HCT116 (cell line): Measurements from ENCODE around the gene PXK. TPM values are rescaled to one million over a fixed set of nuclear protein-coding genes. Genes with fewer than 3 reads are reported as not detected.
A peak's percentile ranks its signal among the peaks of the same experiment; 100 is the strongest.

ENCODE experiments used
- ATAC-seq: fragments of 200-7000 bp; cut with Tn5 transposase; 2 replicates; pipeline ENCODE4 v1.9.1; 2020; ENCODE audit warnings: mild to moderate bottlenecking, moderate library complexity
- BruUV-seq: library from RNA; stranded (reverse); fragments of 400-500 nt; replicated peaks from 2 replicates; lab custom pipeline; 2021; lab: Mats Ljungman, UMichigan
- CTCF ChIA-PET: fragments of 300-600 bp; sonication (Branson Sonifier 250); formaldehyde crosslinking; loops from one replicate; lab custom pipeline; 2021; ENCODE audit warnings: antibody characterized with exemption; lab: Charles Lee
- POLR2A ChIA-PET: fragments of 300-600, 350-600 bp; sonication (Branson Sonifier 250); formaldehyde crosslinking; loops from one replicate; lab custom pipeline; 2021; ENCODE audit warnings: antibody characterized with exemption; lab: Charles Lee
- RAD21 ChIA-PET, 2 experiments: fragments of 300-600 bp; sonication (Branson Sonifier 250); formaldehyde crosslinking; loops; one replicate each; lab custom pipeline; 2023; ENCODE audit warnings: low total read pairs in 2 of 2; ENCODE audit not compliant: uncharacterized antibody in 2 of 2, unreplicated experiment in 2 of 2, low non-redundant PET in 1 of 2; lab: Charles Lee
- DNase-seq: peaks from one replicate; pipeline ENCODE4 v3.0.0-alpha.2; 2010; ENCODE audit warnings: low read depth, low spot score
- H2AFZ ChIP-seq: fragments of 200-600 bp; shearing (Covaris generic), sonication (generic); 2 replicates; pipeline ENCODE4 v1.6.1; 2017; ENCODE audit warnings: low read depth, mixed run types, mixed read lengths, antibody characterized with exemption, low read length; ENCODE audit not compliant: poor library complexity, severe bottlenecking
- H3K27ac ChIP-seq: 2 replicates; pipeline ENCODE4 v1.5.1; 2012; ENCODE audit warnings: low read depth, low read length
- H3K27me3 ChIP-seq: fragments of 200-600 bp; sonication (generic); 2 replicates; pipeline ENCODE4 v1.6.1; 2016; ENCODE audit warnings: mixed run types, low read length, mixed read lengths; ENCODE audit not compliant: insufficient read depth
- H3K36me3 ChIP-seq, 2 experiments: fragments of 200-500 bp in 1 of 2; fragments of 200-600 bp in 1 of 2; sonication (Bioruptor generic) in 1 of 2; sonication (generic) in 1 of 2; 2 replicates each; pipeline versions ENCODE4 v1.5.1 to v1.6.1; 2014 to 2016; ENCODE audit warnings: low read length in 2 of 2, inconsistent platforms in 1 of 2, mixed read lengths in 1 of 2, mixed run types in 1 of 2; ENCODE audit not compliant: insufficient read depth in 2 of 2, control insufficient read depth in 1 of 2
- H3K4me1 ChIP-seq, 2 experiments: fragments of 200-600 bp in 1 of 2; sonication (generic) in 1 of 2; 2 replicates each; pipeline versions ENCODE4 v1.5.1 to v1.6.1; 2012 to 2017; ENCODE audit warnings: low read length in 2 of 2, inconsistent platforms in 1 of 2, mild to moderate bottlenecking in 1 of 2, mixed read lengths in 1 of 2, mixed run types in 1 of 2, moderate library complexity in 1 of 2; ENCODE audit not compliant: insufficient read depth in 2 of 2, control insufficient read depth in 1 of 2
- H3K4me2 ChIP-seq: fragments of 200-600 bp; sonication (generic); 2 replicates; pipeline ENCODE4 v1.6.1; 2017; ENCODE audit warnings: mixed run types, low read length, mixed read lengths
- H3K4me3 ChIP-seq, 2 experiments: fragments of 200-600 bp in 1 of 2; sonication (generic) in 1 of 2; replicated peaks in 1 of 2; 2 replicates each; pipeline ENCODE4 v1.5.1; 2011 to 2016; ENCODE audit warnings: low read length in 2 of 2, control low read depth in 1 of 2, low read depth in 1 of 2, mild to moderate bottlenecking in 1 of 2, mixed read lengths in 1 of 2, mixed run types in 1 of 2
- H3K79me2 ChIP-seq: fragments of 200-600 bp; sonication (generic); 2 replicates; pipeline ENCODE4 v1.6.1; 2017; ENCODE audit warnings: mild to moderate bottlenecking, mixed run types, low read length, moderate library complexity, mixed read lengths; ENCODE audit not compliant: insufficient read depth
- H3K9ac ChIP-seq: fragments of 200-600 bp; sonication (generic); 2 replicates; pipeline ENCODE4 v1.6.1; 2016; ENCODE audit warnings: low read length, mixed read lengths
- H3K9me2 ChIP-seq: fragments of 200-600 bp; sonication (generic), shearing (Covaris generic); 2 replicates; pipeline ENCODE4 v1.6.1; 2017; ENCODE audit warnings: mixed run types, mild to moderate bottlenecking, moderate library complexity; ENCODE audit not compliant: insufficient read depth
- H3K9me3 ChIP-seq, 2 experiments: fragments of 200-500 bp in 1 of 2; fragments of 200-600 bp in 1 of 2; sonication (Bioruptor generic) in 1 of 2; sonication (generic) in 1 of 2; 2 replicates each; pipeline ENCODE4 v1.6.1; 2014 to 2017; ENCODE audit warnings: low read length in 2 of 2, mixed read lengths in 2 of 2, inconsistent platforms in 1 of 2, low read depth in 1 of 2, mild to moderate bottlenecking in 1 of 2, mixed run types in 1 of 2, moderate library complexity in 1 of 2; ENCODE audit not compliant: control insufficient read depth in 1 of 2, insufficient read depth in 1 of 2
- H4K20me1 ChIP-seq: fragments of 200-600 bp; sonication (generic), shearing (Covaris generic); 2 replicates; pipeline ENCODE4 v1.6.1; 2017; ENCODE audit warnings: mixed run types, mild to moderate bottlenecking, moderate library complexity; ENCODE audit not compliant: insufficient read depth
- ATF3 ChIP-seq: IDR thresholded peaks from 2 replicates; pipeline ENCODE4 v1.6.1; 2012
- CBX3 ChIP-seq: IDR thresholded peaks from 2 replicates; pipeline ENCODE4 v1.6.1; 2012; ENCODE audit warnings: low read depth
- CTCF ChIP-seq, 3 experiments: fragments of 200-600 bp in 1 of 3; sonication (generic) in 1 of 3; IDR thresholded peaks in 2 of 3; conservative IDR thresholded peaks in 1 of 3; 2 replicates each; pipeline ENCODE4 v1.5.1; 2012 to 2017; ENCODE audit warnings: low read depth in 2 of 3, low read length in 2 of 3, antibody characterized with exemption in 1 of 3, borderline replicate concordance in 1 of 3, control low read depth in 1 of 3, mild to moderate bottlenecking in 1 of 3, mixed read lengths in 1 of 3, mixed run types in 1 of 3, moderate library complexity in 1 of 3; ENCODE audit not compliant: insufficient read depth in 1 of 3
- EGR1 ChIP-seq: IDR thresholded peaks from 2 replicates; pipeline ENCODE4 v1.6.1; 2012; ENCODE audit warnings: low read depth
- ELF1 ChIP-seq: IDR thresholded peaks from 2 replicates; pipeline ENCODE4 v1.6.1; 2012; ENCODE audit warnings: low read depth, borderline replicate concordance
- EZH2 ChIP-seq: fragments of 200-600 bp; sonication (generic); IDR thresholded peaks from 2 replicates; pipeline ENCODE4 v1.6.1; 2017; ENCODE audit warnings: antibody characterized with exemption, mixed run types
- FOSL1 ChIP-seq: IDR thresholded peaks from 2 replicates; pipeline ENCODE4 v1.6.1; 2012; ENCODE audit warnings: low read depth
- JUND ChIP-seq: IDR thresholded peaks from 2 replicates; pipeline ENCODE4 v1.6.1; 2012
- MAX ChIP-seq: IDR thresholded peaks from 2 replicates; pipeline ENCODE4 v1.6.1; 2012
- POLR2AphosphoS5 ChIP-seq: IDR thresholded peaks from 2 replicates; pipeline ENCODE4 v1.6.1; 2011; ENCODE audit warnings: mild to moderate bottlenecking, low read depth, low read length, moderate library complexity
- RAD21 ChIP-seq: IDR thresholded peaks from 2 replicates; pipeline ENCODE4 v1.6.1; 2012; ENCODE audit warnings: low read depth, mild to moderate bottlenecking
- REST ChIP-seq: IDR thresholded peaks from 2 replicates; pipeline ENCODE4 v1.6.1; 2012; ENCODE audit warnings: low read depth
- SIN3A ChIP-seq: IDR thresholded peaks from 2 replicates; pipeline ENCODE4 v1.6.1; 2012; ENCODE audit warnings: low read depth
- SP1 ChIP-seq: IDR thresholded peaks from 2 replicates; pipeline ENCODE4 v1.6.1; 2012; ENCODE audit warnings: low read depth
- SRF ChIP-seq: IDR thresholded peaks from 2 replicates; pipeline ENCODE4 v1.6.1; 2012; ENCODE audit warnings: low read depth
- TCF7L2 ChIP-seq: IDR thresholded peaks from 2 replicates; pipeline ENCODE4 v1.7.0; 2011; ENCODE audit warnings: borderline replicate concordance, inconsistent platforms; ENCODE audit not compliant: insufficient read depth, insufficient read length; ENCODE audit errors: extremely low read depth
- YY1 ChIP-seq: IDR thresholded peaks from 2 replicates; pipeline ENCODE4 v1.6.1; 2011; ENCODE audit warnings: low read length, low read depth, moderate library complexity, mild to moderate bottlenecking; ENCODE audit not compliant: insufficient replicate concordance; ENCODE audit errors: extremely low read depth
- ZBTB33 ChIP-seq: IDR thresholded peaks from 2 replicates; pipeline ENCODE4 v1.6.1; 2011; ENCODE audit warnings: mild to moderate bottlenecking, low read length, moderate library complexity; ENCODE audit not compliant: insufficient replicate concordance; ENCODE audit errors: extremely low read depth
- ZFX ChIP-seq: fragments of 450-650 bp; IDR thresholded peaks from 2 replicates; pipeline ENCODE4 v1.6.1; 2017
- ZNF274 ChIP-seq: fragments of 200-500 bp; sonication (Bioruptor generic); IDR thresholded peaks from 2 replicates; pipeline ENCODE4 v1.6.1; 2014; ENCODE audit warnings: mild to moderate bottlenecking, low read depth, low read length, inconsistent platforms
- intact Hi-C: fragments of 100-400 bp; cut with micrococcal nuclease; formaldehyde crosslinking; loops from 2 replicates; pipeline ENCODE4 v1.10.0; 2022
- total RNA-seq: library from RNA; stranded (reverse); gene quantifications from one replicate; pipeline ENCODE4 v1.2.1, GENCODE V29; 2021; ENCODE audit not compliant: unreplicated experiment

The PXK gene
- total RNA-seq, 1 experiment from 2014 or later: 10.2 TPM

- CTCF ChIA-PET: no interaction called here
- peak; percentile 15; the same call in 1 of the 2 replicates for ATAC-seq
- H3K9ac ChIP-seq: peak overlapping the region; percentile 3; the same call in 1 of the 2 replicates
Measured at GRCh38 chr3:58384381-58385090, 51.8 kb downstream of the PXK start.

More at GRCh38 chr3:58384381-58385090, 51.8 kb downstream of the PXK start:
- Histone ChIP-seq H3K4me2 (peak overlapping the region; percentile 53), H3K9me3 (no peaks in the 10 kb centered on the region), H4K20me1 (no peaks in the 10 kb centered on the region), H2AFZ (no peak overlapping the region), H3K27ac (no peak overlapping the region; the same call in 1 of the 2 replicates), H3K27me3 (no peaks in the 10 kb centered on the region), H3K79me2 (no peaks in the 10 kb centered on the region), H3K36me3 (no peaks in the 10 kb centered on the region), H3K9me2 (no peaks in the 10 kb centered on the region), H3K4me1 (peaks cover 5 to 17% of the 10 kb centered on the region in 2 experiments), H3K4me3 (no peak overlapping the region)
- TF ChIP-seq SIN3A: no peak
- TF ChIP-seq EGR1: no peak
- TF ChIP-seq CBX3: no peak
- no peak for TF ChIP-seq EZH2
- TF ChIP-seq YY1: no peak
- TF ChIP-seq ELF1: no peak
- no peak for TF ChIP-seq ZFX
- TF ChIP-seq CTCF (IDR thresholded peaks at IDR 0.05 in 2 of 3, conservative IDR thresholded peaks at IDR 0.05 in 1 of 3; ENCODE audit: borderline replicate concordance in 1 of 3, insufficient read depth in 1 of 3, low read depth in 2 of 3, low read length in 2 of 3): no peak
- no peak for TF ChIP-seq MAX
- no peak for TF ChIP-seq SRF
- TF ChIP-seq TCF7L2: no peak
- no peak for TF ChIP-seq ZBTB33
- no peak for TF ChIP-seq SP1
- TF ChIP-seq POLR2AphosphoS5: no peak
- TF ChIP-seq JUND: no peak
- TF ChIP-seq REST: no peak
- no peak for TF ChIP-seq RAD21
- TF ChIP-seq ZNF274: no peak
- TF ChIP-seq ATF3: no peak
- TF ChIP-seq FOSL1: no peak
- intact Hi-C loops: no loop called here
- no TSS peak for BruUV-seq
- ChIA-PET POLR2A (interaction anchor here (0.6 kb wide), 1 partner anchor 31 kb away, joined by 3 read pairs; no protein-coding TSS in a partner anchor), RAD21 (no interaction called here)
- DNase-seq: no peak
